ENCODE data around the gene FCGR3A.
A peak's percentile ranks its signal among the peaks of the same experiment; 100 is the strongest.
"Not testable (repeated sequence)": the region's sequence is repeated elsewhere in the genome, so short reads cannot be mapped to it uniquely, and the experiment has no call there.

FCGR3A gene

GRCh38 chr1:161566602-161566960 is 17.0 kb upstream of the FCGR3A start:
- H3K36me3 ChIP-seq (ENCODE audit: insufficient read depth, low read length); H2AFZ ChIP-seq (ENCODE audit: low read length); H3K4me2 ChIP-seq (ENCODE audit: low read length); H3K4me3 ChIP-seq (ENCODE audit: low read depth, low read length, poor library complexity, severe bottlenecking); H4K20me1 ChIP-seq (ENCODE audit: insufficient read depth, low read length); H3K4me1 ChIP-seq (ENCODE audit: insufficient read depth, low read length, severe bottlenecking); H3K9ac ChIP-seq (ENCODE audit: low read length); H3K27me3 ChIP-seq (ENCODE audit: insufficient read depth, low read length); H3K79me2 ChIP-seq (ENCODE audit: insufficient read depth, low read length); H3K9me3 ChIP-seq (ENCODE audit: low read length); H3K27ac ChIP-seq (ENCODE audit: low read depth, low read length, poor library complexity, severe bottlenecking); H3F3A ChIP-seq (ENCODE audit: insufficient read depth, low read length); H3K9me2 ChIP-seq (ENCODE audit: low read depth, low read length): not testable (repeated sequence)

GRCh38 chr1:161563522-161563921 is 13.9 kb upstream of the FCGR3A start:
- not testable (repeated sequence) for H3K4me2 ChIP-seq (ENCODE audit: low read length); H3K79me2 ChIP-seq (ENCODE audit: insufficient read depth, low read length); H3K4me1 ChIP-seq (ENCODE audit: insufficient read depth, low read length, severe bottlenecking); H2AFZ ChIP-seq (ENCODE audit: low read length); H3K27ac ChIP-seq (ENCODE audit: low read depth, low read length, poor library complexity, severe bottlenecking); H3K27me3 ChIP-seq (ENCODE audit: insufficient read depth, low read length); H3K9me2 ChIP-seq (ENCODE audit: low read depth, low read length); H3K9me3 ChIP-seq (ENCODE audit: low read length); H3K9ac ChIP-seq (ENCODE audit: low read length); H3K36me3 ChIP-seq (ENCODE audit: insufficient read depth, low read length); H4K20me1 ChIP-seq (ENCODE audit: insufficient read depth, low read length); H3F3A ChIP-seq (ENCODE audit: insufficient read depth, low read length); H3K4me3 ChIP-seq (ENCODE audit: low read depth, low read length, poor library complexity, severe bottlenecking)

- H3K9me3 ChIP-seq (ENCODE audit: low read length); H2AFZ ChIP-seq (ENCODE audit: low read length); H3K79me2 ChIP-seq (ENCODE audit: insufficient read depth, low read length); H3K9ac ChIP-seq (ENCODE audit: low read length); H3K36me3 ChIP-seq (ENCODE audit: insufficient read depth, low read length); H3K4me1 ChIP-seq (ENCODE audit: insufficient read depth, low read length, severe bottlenecking); H3K9me2 ChIP-seq (ENCODE audit: low read depth, low read length); H3K27me3 ChIP-seq (ENCODE audit: insufficient read depth, low read length); H3K4me3 ChIP-seq (ENCODE audit: low read depth, low read length, poor library complexity, severe bottlenecking); H3K4me2 ChIP-seq (ENCODE audit: low read length); H4K20me1 ChIP-seq (ENCODE audit: insufficient read depth, low read length); H3F3A ChIP-seq (ENCODE audit: insufficient read depth, low read length); H3K27ac ChIP-seq (ENCODE audit: low read depth, low read length, poor library complexity, severe bottlenecking): not testable (repeated sequence)
Measured at GRCh38 chr1:161562441-161562840, 12.8 kb upstream of the FCGR3A start.

- not testable (repeated sequence) for H2AFZ ChIP-seq (ENCODE audit: low read length); H3K27me3 ChIP-seq (ENCODE audit: insufficient read depth, low read length); H3K9me2 ChIP-seq (ENCODE audit: low read depth, low read length); H3K9me3 ChIP-seq (ENCODE audit: low read length); H3K27ac ChIP-seq (ENCODE audit: low read depth, low read length, poor library complexity, severe bottlenecking); H3K9ac ChIP-seq (ENCODE audit: low read length); H3K36me3 ChIP-seq (ENCODE audit: insufficient read depth, low read length); H3K79me2 ChIP-seq (ENCODE audit: insufficient read depth, low read length); H4K20me1 ChIP-seq (ENCODE audit: insufficient read depth, low read length); H3F3A ChIP-seq (ENCODE audit: insufficient read depth, low read length); H3K4me1 ChIP-seq (ENCODE audit: insufficient read depth, low read length, severe bottlenecking); H3K4me3 ChIP-seq (ENCODE audit: low read depth, low read length, poor library complexity, severe bottlenecking)
- peak overlapping the region; percentile 32; the same call in 1 of the 2 replicates for H3K4me2 ChIP-seq (ENCODE audit: low read length)
Measured at GRCh38 chr1:161560960-161561715, 11.5 kb upstream of the FCGR3A start.

GRCh38 chr1:161557506-161558450 is 8.2 kb upstream of the FCGR3A start:
- not testable (repeated sequence) for H3K9me3 ChIP-seq (ENCODE audit: low read length); H3K9ac ChIP-seq (ENCODE audit: low read length); H3K4me2 ChIP-seq (ENCODE audit: low read length); H3K27ac ChIP-seq (ENCODE audit: low read depth, low read length, poor library complexity, severe bottlenecking); H3K79me2 ChIP-seq (ENCODE audit: insufficient read depth, low read length); H3F3A ChIP-seq (ENCODE audit: insufficient read depth, low read length); H3K36me3 ChIP-seq (ENCODE audit: insufficient read depth, low read length); H2AFZ ChIP-seq (ENCODE audit: low read length); H3K27me3 ChIP-seq (ENCODE audit: insufficient read depth, low read length); H3K9me2 ChIP-seq (ENCODE audit: low read depth, low read length); H4K20me1 ChIP-seq (ENCODE audit: insufficient read depth, low read length); H3K4me3 ChIP-seq (ENCODE audit: low read depth, low read length, poor library complexity, severe bottlenecking); H3K4me1 ChIP-seq (ENCODE audit: insufficient read depth, low read length, severe bottlenecking)

- H3K9me2 ChIP-seq (ENCODE audit: low read depth, low read length); H3K27ac ChIP-seq (ENCODE audit: low read depth, low read length, poor library complexity, severe bottlenecking); H3K9me3 ChIP-seq (ENCODE audit: low read length); H3K4me1 ChIP-seq (ENCODE audit: insufficient read depth, low read length, severe bottlenecking); H3F3A ChIP-seq (ENCODE audit: insufficient read depth, low read length); H3K4me2 ChIP-seq (ENCODE audit: low read length); H3K4me3 ChIP-seq (ENCODE audit: low read depth, low read length, poor library complexity, severe bottlenecking); H4K20me1 ChIP-seq (ENCODE audit: insufficient read depth, low read length); H2AFZ ChIP-seq (ENCODE audit: low read length); H3K9ac ChIP-seq (ENCODE audit: low read length); H3K27me3 ChIP-seq (ENCODE audit: insufficient read depth, low read length); H3K36me3 ChIP-seq (ENCODE audit: insufficient read depth, low read length); H3K79me2 ChIP-seq (ENCODE audit: insufficient read depth, low read length): not testable (repeated sequence)
Measured at GRCh38 chr1:161556990-161557389, 7.4 kb upstream of the FCGR3A start.

- not testable (repeated sequence) for H4K20me1 ChIP-seq (ENCODE audit: insufficient read depth, low read length); H3K79me2 ChIP-seq (ENCODE audit: insufficient read depth, low read length); H3K4me3 ChIP-seq (ENCODE audit: low read depth, low read length, poor library complexity, severe bottlenecking); H3K36me3 ChIP-seq (ENCODE audit: insufficient read depth, low read length); H3K9ac ChIP-seq (ENCODE audit: low read length); H2AFZ ChIP-seq (ENCODE audit: low read length); H3F3A ChIP-seq (ENCODE audit: insufficient read depth, low read length); H3K4me1 ChIP-seq (ENCODE audit: insufficient read depth, low read length, severe bottlenecking); H3K4me2 ChIP-seq (ENCODE audit: low read length); H3K9me3 ChIP-seq (ENCODE audit: low read length); H3K27ac ChIP-seq (ENCODE audit: low read depth, low read length, poor library complexity, severe bottlenecking); H3K9me2 ChIP-seq (ENCODE audit: low read depth, low read length); H3K27me3 ChIP-seq (ENCODE audit: insufficient read depth, low read length)
Measured at GRCh38 chr1:161556143-161556542, 6.5 kb upstream of the FCGR3A start.

Data from OCI-LY1 (cell line).